ENCODE measurements around the gene KMT2C. TPM values are rescaled to one million over a fixed set of nuclear protein-coding genes. Genes with fewer than 3 reads are reported as not detected.

Gene KMT2C
- total and polyA plus RNA-seq, 7 donors: 5.8 to 82.3 (median 45.7) TPM

GRCh38 chr7:152128741-152129461 is 306.9 kb downstream of the KMT2C start:
- DNase-seq (no peak), ATAC-seq (peak in 1 of 4 donors; percentile 17)
- no peak for TF ChIP-seq CTCF (IDR thresholded peaks at IDR 0.05)
- H3K9me3 ChIP-seq: no peaks in the 10 kb centered on the region
- no peak overlapping the region for H3K27ac ChIP-seq
- no peaks in the 10 kb centered on the region for H3K4me1 ChIP-seq
- intact Hi-C loops (cut with DNase I): no loop called here
- no peak overlapping the region for H3K4me3 ChIP-seq
- no peaks in the 10 kb centered on the region for H3K27me3 ChIP-seq (ENCODE audit: insufficient read depth in 3 of 3, low read length in 2 of 3)
- 97 to 99% (median 98%) methylated on average over 59 to 60 of the region's 60 CpGs for WGBS, 3 donors
- H3K36me3 ChIP-seq (ENCODE audit: insufficient read depth in 1 of 2, low read depth in 1 of 2): peaks cover 0 to 91% of the 10 kb centered on the region in 2 donors

GRCh38 chr7:152128252-152128651 is 307.6 kb downstream of the KMT2C start:
- no peaks in the 10 kb centered on the region for H3K27me3 ChIP-seq (ENCODE audit: insufficient read depth in 3 of 3, low read length in 2 of 3)
- no peak for TF ChIP-seq CTCF (IDR thresholded peaks at IDR 0.05)
- H3K4me3 ChIP-seq: no peak overlapping the region
- 97 to 98% (median 97%) methylated on average over 20 of the region's 20 CpGs for WGBS, 3 donors
- intact Hi-C loops (cut with DNase I): no loop called here
- no peaks in the 10 kb centered on the region for H3K4me1 ChIP-seq
- peaks cover 0 to 91% of the 10 kb centered on the region in 2 donors for H3K36me3 ChIP-seq (ENCODE audit: insufficient read depth in 1 of 2, low read depth in 1 of 2)
- H3K27ac ChIP-seq: no peak overlapping the region
- no peak for DNase-seq
- H3K9me3 ChIP-seq: no peaks in the 10 kb centered on the region
- no peak for ATAC-seq

GRCh38 chr7:152127229-152127628 is 308.6 kb downstream of the KMT2C start:
- no peaks in the 10 kb centered on the region for H3K9me3 ChIP-seq
- WGBS, 3 donors: 92 to 95% (median 93%) methylated on average over 19 of the region's 19 CpGs
- TF ChIP-seq CTCF (IDR thresholded peaks at IDR 0.05): no peak
- H3K4me3 ChIP-seq: no peak overlapping the region
- H3K27me3 ChIP-seq (ENCODE audit: insufficient read depth in 3 of 3, low read length in 2 of 3): no peaks in the 10 kb centered on the region
- ATAC-seq (no peak), DNase-seq (no peak)
- H3K27ac ChIP-seq: no peak overlapping the region
- intact Hi-C loops (cut with DNase I): no loop called here
- no peaks in the 10 kb centered on the region for H3K4me1 ChIP-seq
- H3K36me3 ChIP-seq (ENCODE audit: insufficient read depth in 1 of 2, low read depth in 1 of 2): peaks cover 0 to 93% of the 10 kb centered on the region in 2 donors

- Histone ChIP-seq H3K27me3 (ENCODE audit: insufficient read depth in 3 of 3, low read length in 2 of 3) (no peaks in the 10 kb centered on the region), H3K4me1 (no peaks in the 10 kb centered on the region), H3K36me3 (ENCODE audit: insufficient read depth in 1 of 2, low read depth in 1 of 2) (peaks cover under 1 to 93% of the 10 kb centered on the region in 2 donors), H3K4me3 (no peak overlapping the region), H3K9me3 (no peaks in the 10 kb centered on the region), H3K27ac (no peak overlapping the region)
- no peak for DNase-seq
- WGBS, 3 donors: 91% methylated on average over 7 of the region's 7 CpGs
- intact Hi-C loops (cut with DNase I): no loop called here
- ATAC-seq: no peak
- no peak for TF ChIP-seq CTCF (IDR thresholded peaks at IDR 0.05)
These were observed 309.1 kb downstream of the KMT2C start for GRCh38 chr7:152126741-152127140.

- no peak for DNase-seq
- 91 to 99% (median 94%) methylated on average over 1 of the region's 1 CpG for WGBS, 3 donors
- Histone ChIP-seq H3K9me3 (no peaks in the 10 kb centered on the region), H3K27me3 (ENCODE audit: insufficient read depth in 3 of 3, low read length in 2 of 3) (no peaks in the 10 kb centered on the region), H3K4me3 (no peak overlapping the region), H3K4me1 (no peaks in the 10 kb centered on the region), H3K36me3 (ENCODE audit: insufficient read depth in 1 of 2, low read depth in 1 of 2) (peaks cover 5 to 94% of the 10 kb centered on the region in 2 donors), H3K27ac (no peak overlapping the region)
- no peak for ATAC-seq
- intact Hi-C loops (cut with DNase I): no loop called here
- TF ChIP-seq CTCF (IDR thresholded peaks at IDR 0.05): no peak
These were observed 313.3 kb downstream of the KMT2C start for GRCh38 chr7:152122540-152122939.
